Frontal cortex (tissue), 4 donors: ENCODE data around the gene CLNK. TPM values are rescaled to one million over a fixed set of nuclear protein-coding genes. Genes with fewer than 3 reads are reported as not detected.
A peak's percentile ranks its signal among the peaks of the same experiment; 100 is the strongest.
"Not testable (repeated sequence)": the region's sequence is repeated elsewhere in the genome, so short reads cannot be mapped to it uniquely, and the experiment has no call there.

Source experiments
- DNase-seq, 2 donors: peaks; one replicate each; pipeline ENCODE4 v3.0.0; 2012; ENCODE audit warnings: low spot score in 2 of 2
- FAIRE-seq: peaks from 2 replicates; lab custom pipeline; 2012; peaks lifted over from hg19 to GRCh38; lab: Jason Lieb, UNC
- total RNA-seq: library from RNA; depleted of rRNA; stranded (reverse); fragments of >200 nt; gene quantifications from one replicate; pipeline ENCODE4 v1.2.3, GENCODE V29; 2014
- donor health status: control.
- donor health status: control.
- donor health status: control.

CLNK gene
- total RNA-seq, 1 donor from 2014 or later = not detected

DNA sequence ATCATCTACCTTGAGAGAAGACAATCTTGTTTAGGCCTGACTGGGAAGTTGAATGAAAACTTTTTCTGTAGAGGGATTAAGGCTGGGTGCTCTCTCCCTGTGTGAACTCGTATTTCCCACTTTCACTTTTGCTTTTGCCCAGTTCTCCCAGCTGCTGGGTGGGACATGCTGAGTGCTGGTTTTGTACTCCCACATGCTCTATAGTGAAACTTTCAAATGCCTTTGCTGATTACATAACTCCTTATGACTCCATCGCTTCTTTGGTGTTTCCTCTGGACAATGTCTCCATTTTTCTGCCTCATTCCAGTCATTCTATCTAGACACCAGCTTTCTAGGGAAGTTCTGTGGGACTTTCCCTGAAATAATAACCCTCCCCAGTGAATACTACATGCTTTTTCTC lies 100.5 kb downstream of the CLNK start:
- DNase-seq = peak in 1 of 2 donors; percentile 26
- no peak for FAIRE-seq

DNA sequence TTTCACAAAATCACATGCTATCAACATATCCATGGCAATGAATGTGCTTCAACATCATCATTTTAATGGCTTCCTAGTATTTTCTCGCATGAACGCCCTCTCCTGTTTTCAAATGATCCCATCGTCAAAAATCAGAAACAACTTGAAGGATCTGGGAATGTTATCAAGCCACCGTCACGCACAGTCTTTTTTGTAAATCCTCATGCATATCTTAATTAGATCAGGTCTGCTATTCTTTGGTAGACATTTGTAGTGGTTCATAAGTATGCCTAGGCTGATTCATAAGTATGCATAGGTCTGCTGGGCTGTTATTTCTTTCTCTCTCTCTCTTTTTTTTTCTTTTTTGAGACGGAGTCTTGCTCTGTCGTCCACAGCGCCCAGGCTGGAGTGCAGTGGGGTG lies 101.6 kb downstream of the CLNK start:
- FAIRE-seq (no peak), DNase-seq (no peak)

DNA sequence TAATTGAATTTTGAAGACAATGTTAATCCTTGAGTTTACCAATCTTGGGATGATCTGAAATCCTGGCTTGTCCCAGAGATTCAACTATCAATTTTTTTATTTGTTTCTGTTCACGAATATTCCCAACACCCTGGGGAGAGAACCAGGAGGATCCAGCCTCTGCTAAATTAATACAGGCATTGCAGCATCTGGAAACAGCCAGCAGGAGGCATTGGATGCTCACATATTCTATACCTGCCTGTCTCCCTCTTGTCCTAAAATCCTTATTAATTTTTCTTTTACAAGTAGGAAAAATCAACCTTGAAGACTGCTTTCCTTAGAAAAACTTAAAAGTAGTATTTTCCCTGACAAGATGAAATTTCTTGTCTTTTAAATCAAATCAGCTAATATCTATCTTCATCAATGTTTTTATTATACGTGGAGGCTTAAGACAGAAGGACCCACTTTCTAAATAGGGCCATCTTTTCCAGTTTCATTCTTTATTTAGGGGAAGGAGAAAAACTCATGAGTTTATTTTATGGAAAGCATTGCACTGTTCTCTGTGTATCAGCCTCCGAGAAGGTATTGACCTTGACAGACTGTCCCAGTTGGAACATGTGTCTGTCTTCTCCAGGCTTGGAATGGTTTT lies 102.4 kb downstream of the CLNK start:
- DNase-seq = peak in 1 of 2 donors; percentile 23
- FAIRE-seq = no peak

DNA sequence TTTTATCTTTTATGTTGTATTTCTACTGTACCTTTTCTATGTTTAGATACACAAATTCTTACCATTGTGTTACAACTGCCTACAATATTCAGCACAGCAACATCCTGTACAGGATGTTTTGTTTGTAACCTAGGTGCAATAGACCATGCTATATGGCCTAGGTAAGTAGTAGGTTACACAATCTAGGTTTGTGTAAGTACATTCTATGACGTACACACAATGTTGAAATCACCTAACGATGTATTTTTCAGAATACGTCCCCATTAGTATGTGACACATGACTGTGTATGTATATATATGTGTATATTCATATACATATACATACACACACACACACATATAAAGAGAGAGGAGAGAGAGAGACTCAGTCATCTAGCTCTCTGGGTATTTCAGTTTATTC lies 103.5 kb downstream of the CLNK start:
- DNase-seq (no peak), FAIRE-seq (no peak)

DNA sequence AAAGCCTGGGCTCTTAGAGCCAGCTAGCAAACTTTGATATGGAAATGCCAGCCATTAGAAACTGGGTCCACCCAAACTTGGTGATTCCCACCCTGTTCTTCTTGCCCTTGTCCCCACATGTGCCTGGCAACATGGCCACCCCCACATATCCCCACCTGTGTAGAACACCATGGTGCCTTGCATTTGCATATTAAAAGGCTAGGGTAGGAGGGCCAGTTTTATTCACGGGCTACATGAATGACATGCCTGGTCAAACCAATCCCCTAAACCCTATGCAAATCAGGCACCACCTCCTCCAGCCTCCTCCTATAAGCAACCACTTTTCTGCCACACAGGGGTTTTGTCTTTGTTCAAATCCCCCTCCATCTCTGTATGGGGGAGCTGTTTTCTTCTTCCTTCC lies 104.9 kb downstream of the CLNK start:
- no peak for FAIRE-seq

DNA sequence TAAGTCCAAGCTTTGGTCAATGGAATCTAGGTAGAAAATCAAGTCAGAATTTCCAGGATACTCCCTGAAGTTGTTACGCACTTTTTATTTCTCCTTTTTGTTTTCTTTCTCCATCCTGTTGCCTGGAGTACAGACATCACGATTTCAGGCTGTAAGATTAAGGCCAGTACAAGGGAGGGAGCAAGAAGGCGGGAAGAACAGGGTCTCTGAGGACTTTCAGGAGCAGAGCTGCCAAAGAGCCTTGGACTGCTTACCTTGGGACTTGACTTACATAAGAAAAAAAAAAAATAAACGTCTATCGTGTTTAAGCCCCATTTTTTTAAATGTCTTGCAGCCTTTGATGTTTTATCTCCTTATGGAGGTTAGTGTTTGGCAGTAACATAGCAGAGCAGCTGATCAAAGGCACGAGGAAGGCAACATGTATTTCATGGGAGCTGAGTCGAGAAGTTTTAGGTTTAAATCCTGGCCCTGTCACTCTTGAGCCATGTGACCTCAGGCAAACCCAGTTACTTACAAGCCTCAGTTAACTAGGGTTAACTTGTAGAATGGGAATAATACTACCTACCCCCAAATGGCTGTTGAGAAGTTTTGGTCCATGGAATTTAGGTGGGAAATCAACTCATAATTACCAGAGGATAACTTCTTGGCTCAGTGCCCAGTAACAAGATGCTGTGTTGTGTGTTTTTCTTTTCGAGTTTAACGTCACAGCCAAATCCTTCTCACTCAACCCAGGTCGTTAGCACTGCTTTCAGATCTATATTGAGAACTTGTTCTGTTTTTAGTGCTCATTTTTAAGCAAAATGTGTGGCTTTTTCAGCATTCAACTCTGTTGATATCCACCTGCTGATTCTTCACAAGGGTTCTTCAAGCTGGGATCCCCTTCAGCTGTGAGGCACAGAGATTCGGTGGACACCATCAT lies 106.8 kb downstream of the CLNK start:
- no peak for DNase-seq
- no peak for FAIRE-seq

More for the DNA sequence above, 104.9 kb downstream of the CLNK start:
- DNase-seq = no peak

DNA sequence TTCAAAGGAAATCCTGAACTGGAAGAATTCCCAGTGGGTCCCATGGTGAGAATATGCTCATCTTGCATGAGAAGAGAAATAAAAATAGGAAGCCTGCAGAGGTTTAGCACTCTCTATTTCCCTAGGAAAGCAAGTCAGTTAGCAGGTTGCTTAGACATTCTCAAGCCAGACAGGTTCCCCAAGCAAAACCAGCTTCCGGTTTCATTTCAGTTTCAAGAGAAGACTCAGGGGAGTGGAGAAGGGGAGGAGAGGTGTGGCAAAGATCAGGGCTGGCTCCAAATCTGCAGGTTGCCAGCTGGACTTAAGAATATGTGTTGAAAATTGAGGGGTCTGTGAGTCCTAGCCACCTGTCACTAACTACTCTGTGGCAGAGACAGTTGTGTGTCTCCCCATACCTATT lies 107.5 kb downstream of the CLNK start:
- no peak for FAIRE-seq
- no peak for DNase-seq

DNA sequence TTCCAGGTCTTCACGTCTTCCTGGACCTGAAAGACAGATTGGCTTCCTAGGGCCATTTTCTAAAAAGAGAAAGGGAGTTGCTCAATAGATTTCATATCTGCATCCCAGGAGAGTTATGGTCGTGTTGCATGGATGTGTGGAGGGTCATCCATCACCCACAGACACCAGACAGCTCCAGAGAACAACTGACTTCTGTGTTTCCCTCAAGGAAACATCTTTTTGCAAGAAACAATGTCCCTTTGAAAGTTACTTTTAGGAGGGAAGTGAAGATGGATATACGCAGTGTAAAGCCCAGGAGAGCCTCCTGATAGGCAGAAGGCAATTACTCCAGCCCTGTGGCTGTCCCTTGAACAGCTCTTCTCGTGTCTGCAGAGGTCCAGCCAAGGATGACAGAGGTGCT lies 108.3 kb downstream of the CLNK start:
- FAIRE-seq (no peak), DNase-seq (no peak)

DNA sequence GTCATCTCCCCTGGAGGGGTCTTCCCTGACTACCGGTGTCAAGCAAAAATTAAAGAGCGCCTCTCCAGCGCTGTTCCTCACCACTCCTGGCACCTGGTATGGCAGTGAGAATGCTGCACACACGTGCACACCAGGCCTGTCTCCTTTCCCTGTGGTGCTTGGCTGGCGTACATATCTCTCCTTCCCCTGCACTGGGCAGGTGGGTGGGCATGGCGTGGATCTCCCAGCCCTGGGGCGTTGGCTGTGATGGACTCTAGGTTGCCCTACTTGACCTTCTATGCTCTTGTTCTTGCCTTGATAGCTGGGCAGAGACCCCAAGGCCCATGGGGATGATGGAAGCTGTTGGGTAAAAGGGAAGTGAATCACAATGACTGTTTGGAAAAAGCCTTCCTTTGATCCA lies 109.2 kb downstream of the CLNK start:
- FAIRE-seq = no peak
- no peak for DNase-seq

DNA sequence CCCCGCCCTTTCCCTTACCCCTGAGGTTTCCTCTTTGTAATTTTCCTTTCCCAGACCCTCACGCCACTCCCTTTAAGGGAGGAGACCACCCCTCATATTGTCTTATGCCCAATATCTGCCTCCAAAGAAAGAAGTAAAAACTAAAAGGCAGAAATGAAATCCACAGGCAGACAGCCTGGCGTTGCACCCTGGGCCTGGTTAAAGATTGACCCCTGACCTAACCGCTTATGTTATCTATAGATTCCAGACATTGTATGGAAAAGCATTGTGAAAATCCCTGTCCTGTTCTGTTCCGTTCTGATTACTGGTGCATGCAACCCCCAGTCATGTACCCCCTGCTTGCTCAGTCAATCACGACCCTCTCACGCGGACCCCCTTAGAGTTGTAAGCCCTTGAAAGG lies 110.0 kb downstream of the CLNK start:
- not testable (repeated sequence) for FAIRE-seq, DNase-seq

DNA sequence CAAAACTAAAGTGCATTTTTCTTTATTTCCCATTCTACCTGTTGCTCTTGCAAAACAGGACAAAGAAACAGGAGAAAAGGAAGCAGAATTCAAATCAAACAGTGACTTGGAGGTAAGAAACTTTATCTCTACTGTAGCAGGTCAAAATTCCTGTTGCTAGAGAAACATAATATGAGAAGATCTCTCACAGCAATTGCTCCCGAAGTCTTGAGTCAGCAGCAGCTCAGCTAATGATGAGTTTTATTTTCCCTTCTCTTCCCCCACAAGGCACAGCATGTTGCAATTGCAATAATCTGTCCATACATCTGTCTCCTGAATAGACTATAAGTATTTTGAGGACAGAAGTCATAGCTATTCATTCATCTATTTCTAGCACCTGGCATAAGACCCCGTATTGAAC lies 112.7 kb downstream of the CLNK start:
- FAIRE-seq (no peak), DNase-seq (no peak)

DNA sequence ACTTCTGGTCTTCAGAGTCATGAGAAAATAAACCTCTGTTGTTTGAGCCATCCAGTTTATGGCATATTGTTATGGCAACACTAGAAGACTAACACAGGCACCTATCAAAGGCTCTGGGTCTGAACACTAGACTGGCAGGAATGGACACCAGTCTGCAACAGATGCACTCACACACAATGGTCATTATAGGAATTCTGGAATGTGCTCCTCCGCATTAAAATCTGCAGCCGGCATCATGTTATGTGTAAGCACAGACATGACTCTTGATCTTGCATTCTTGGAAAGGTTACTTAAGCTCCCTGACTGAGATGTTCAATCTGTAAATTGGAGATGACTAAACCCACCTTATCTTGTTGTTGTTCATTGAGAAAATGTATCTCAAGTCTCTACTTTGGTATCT lies 115.1 kb downstream of the CLNK start:
- no peak for FAIRE-seq
- DNase-seq = no peak

DNA sequence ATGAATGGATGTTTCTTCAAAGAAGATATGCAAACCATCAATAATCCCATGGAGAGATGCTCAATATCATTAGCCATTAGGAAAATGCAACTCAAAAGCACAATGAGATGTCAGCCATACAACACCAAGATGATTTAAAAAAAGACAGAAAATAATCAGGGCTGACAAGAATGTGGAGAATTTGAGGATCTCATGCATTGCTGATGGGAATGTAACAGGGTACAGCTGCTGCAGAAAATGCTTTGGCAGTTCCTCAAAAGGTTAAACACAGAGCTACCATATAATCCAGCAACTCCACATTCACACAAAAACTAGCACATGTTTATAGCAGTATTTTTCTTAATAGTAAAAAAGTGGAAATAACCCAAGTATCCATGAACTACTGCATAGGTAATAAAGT lies 116.8 kb downstream of the CLNK start:
- DNase-seq = no peak
- FAIRE-seq = no peak

DNA sequence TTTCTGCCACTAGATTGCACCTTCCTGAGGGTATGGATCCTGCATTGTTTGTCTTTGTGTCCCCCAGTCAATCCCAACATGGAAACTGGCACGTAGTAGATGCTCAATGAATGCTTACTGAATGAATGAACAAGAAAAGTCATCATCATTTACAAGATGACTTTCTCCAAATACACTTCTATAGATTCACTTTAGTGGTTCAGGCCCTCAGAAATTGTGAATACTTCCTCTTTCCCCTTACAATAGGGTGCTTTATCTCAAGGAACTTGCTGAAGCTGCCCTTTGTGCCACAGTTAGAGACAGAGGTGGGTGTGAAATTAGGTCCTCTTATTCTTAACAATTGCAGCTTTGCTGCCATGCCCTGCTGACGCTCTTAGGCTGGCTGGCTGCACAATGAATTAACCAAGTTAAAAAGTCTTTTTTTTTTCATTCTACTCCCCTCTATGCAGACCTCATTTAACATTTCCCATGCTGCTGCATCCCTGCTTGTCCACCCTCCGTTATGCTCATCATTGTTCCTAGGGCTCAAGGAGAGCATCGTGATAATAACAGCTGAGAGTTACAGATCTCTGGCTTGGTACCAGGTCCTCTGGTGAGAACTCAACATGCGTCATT lies 119.3 kb downstream of the CLNK start:
- FAIRE-seq = no peak
- no peak for DNase-seq

DNA sequence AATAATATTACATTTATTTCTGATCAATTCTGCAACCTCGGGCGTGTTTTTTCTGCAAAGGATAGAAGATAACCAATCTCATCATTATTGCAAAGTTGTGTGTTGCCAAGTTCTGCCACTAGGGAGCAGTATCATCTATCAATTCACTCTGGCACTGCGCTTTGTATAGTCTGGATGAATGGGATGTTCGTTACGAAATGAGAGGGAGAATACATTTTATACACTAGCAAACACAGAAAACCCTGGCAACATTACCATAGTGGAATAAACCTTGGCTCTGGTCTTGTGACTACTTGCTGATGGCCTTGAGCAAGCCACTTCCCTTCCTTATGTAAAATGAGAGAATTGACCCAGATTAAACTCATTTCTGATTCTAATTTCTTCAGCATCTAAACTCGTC lies 129.9 kb downstream of the CLNK start:
- peak; percentile 10 to 35 for DNase-seq

DNA sequence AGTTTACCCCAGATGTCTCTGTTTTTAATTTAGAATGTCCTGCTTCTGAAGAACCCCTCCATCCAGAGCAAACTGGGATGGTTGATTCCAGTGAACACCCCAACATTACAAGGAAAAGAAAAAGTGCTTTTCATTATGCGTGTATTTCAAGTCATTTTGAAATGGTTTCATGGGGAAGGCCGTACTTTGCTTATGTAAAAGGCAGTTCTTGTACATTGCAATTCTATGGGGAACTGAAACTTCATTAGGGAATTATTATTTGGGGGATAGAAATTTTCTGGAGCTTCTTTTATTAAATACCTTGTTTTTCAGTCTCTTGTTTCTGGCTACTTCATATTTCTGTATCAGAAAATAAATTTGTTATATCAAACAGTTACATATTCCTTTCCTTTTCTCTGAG lies 130.4 kb downstream of the CLNK start:
- DNase-seq = no peak
- FAIRE-seq = no peak

More for the DNA sequence above, 129.9 kb downstream of the CLNK start:
- peak; percentile 94 for FAIRE-seq

DNA sequence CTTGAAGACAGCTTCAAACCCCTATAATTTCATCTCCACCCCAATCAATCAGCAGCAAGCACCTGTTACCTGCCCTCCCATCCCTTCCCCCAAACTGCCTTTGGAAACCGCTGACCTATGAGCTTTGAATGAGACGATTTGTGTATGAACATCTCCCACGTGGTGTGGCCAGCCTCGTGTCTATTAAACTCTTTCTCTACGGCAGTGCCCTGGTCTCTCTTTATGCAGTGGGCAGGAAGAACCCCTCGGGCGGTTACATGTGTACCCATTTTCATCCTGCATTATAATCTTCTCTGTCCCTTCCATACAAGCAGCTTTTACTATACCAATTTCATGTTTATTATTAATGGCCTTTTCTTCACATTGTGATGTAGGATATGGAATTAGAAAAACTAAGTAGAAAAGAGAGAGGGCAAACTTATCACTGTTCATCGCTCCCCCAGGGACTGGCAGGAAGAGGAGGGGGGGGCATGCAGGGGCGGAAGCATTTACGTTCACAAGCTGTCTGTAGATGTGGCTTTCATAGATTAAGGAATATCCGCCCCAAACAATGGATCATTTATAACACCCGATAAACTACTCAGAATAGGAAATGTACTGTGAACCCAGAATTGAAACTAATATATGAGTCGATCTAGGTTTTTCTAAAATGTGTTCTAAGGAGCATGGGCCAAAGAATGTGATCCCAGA lies 131.8 kb downstream of the CLNK start:
- FAIRE-seq (no peak), DNase-seq (no peak)

DNA sequence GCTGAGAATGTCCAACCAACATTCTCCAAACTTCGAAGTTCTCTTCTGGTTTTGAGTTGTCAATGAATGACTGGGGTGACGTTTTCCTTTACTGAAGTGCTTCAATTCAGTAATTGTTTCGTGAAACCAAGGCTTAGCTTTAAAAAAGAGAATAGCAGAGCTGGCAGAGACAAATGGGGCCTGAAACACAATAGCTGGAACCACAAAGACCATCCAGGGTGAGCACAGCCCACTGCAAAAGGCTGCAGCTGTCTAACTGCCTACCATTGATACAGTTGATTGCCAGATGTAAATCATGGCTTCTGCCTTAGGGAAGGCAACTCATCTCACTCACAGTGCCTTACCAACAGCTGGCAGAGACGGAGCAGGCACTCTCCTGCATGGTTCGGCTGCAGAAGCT lies 148.7 kb downstream of the CLNK start:
- DNase-seq = no peak

DNA sequence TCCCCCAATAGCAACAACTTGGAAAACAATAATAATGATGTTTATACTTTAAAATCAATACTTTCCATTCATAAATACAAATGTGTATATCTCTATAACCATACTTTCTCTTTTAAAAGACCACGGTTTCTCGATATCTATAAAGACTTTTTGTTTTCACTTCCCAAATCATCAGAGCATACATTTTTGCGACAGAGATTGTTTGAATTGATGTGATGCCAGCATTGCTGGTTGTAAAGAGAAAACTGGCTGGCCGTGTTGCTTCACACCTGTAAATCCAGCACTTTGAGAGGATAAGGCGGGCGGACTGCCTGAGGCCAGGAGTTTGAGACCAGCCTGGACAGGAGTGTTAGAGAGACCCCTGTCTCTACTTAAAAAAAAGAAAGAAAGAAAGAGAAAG lies 149.7 kb downstream of the CLNK start:
- FAIRE-seq (no peak), DNase-seq (no peak)

More for the DNA sequence above, 148.7 kb downstream of the CLNK start:
- no peak for FAIRE-seq

DNA sequence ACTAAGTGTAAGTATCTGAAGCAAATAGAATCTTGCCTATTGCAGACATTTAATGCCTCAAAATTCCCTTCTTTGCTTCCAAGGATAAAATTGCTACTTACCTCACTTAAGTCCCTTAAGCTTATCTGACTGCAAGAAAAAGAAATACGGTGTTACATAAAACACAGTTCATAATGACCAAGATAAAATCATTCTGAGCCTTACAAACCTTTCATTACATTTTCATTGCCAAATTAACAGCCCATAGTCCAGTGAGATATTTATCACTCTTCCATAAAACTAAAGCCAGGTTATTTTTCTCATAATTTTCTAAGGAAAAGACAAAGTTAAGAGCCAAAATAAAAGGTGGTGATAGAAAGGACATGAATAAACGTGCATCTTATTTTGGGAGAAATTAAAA lies 152.4 kb downstream of the CLNK start:
- no peak for FAIRE-seq

More for the DNA sequence above, 152.4 kb downstream of the CLNK start:
- no peak for DNase-seq
